Keratinocyte (primary cell): ENCODE results near the gene ADARB2. TPM values are rescaled to one million over a fixed set of nuclear protein-coding genes. Genes with fewer than 3 reads are reported as not detected.

Source experiments
- DNase-seq: peaks from one replicate; pipeline ENCODE4 v3.0.0-alpha.2; 2011; ENCODE audit warnings: low read depth, missing footprints, low spot score
- FAIRE-seq: peaks from 2 replicates; lab custom pipeline; 2011; peaks lifted over from hg19 to GRCh38; lab: Jason Lieb, UNC
- H2AFZ ChIP-seq: 2 replicates; pipeline ENCODE4 v1.6.0; 2012; ENCODE audit warnings: low read length, control low read depth, inconsistent platforms; ENCODE audit not compliant: control insufficient read depth
- H3K27ac ChIP-seq: 2 replicates; pipeline ENCODE4 v1.5.1; 2011; ENCODE audit warnings: low read length; ENCODE audit not compliant: control insufficient read depth, insufficient read depth
- H3K27me3 ChIP-seq: 3 replicates; pipeline ENCODE4 v1.6.0; 2011; ENCODE audit warnings: low read length; ENCODE audit not compliant: control insufficient read depth, insufficient read depth; ENCODE audit errors: extremely low read depth
- H3K36me3 ChIP-seq, 2 experiments: 2 replicates in 1 of 2; 3 replicates in 1 of 2; pipeline ENCODE4 v1.5.1; 2011; ENCODE audit warnings: low read length in 2 of 2, mild to moderate bottlenecking in 1 of 2; ENCODE audit not compliant: control insufficient read depth in 2 of 2, insufficient read depth in 2 of 2; ENCODE audit errors: extremely low read depth in 1 of 2
- H3K4me1 ChIP-seq: 3 replicates; pipeline ENCODE4 v1.5.1; 2011; ENCODE audit warnings: low read length; ENCODE audit not compliant: control insufficient read depth, insufficient read depth; ENCODE audit errors: extremely low read depth
- H3K4me2 ChIP-seq: 3 replicates; pipeline ENCODE4 v1.6.0; 2011; ENCODE audit warnings: low read depth, low read length; ENCODE audit not compliant: control insufficient read depth, insufficient read depth; ENCODE audit errors: extremely low read depth
- H3K4me3 ChIP-seq, 3 experiments: fragments of 200-600 bp in 1 of 3; sonication (generic) in 1 of 3; 2 replicates in 2 of 3; 3 replicates in 1 of 3; pipeline ENCODE4 v1.5.1; 2011 to 2016; ENCODE audit warnings: low read length in 3 of 3, mild to moderate bottlenecking in 3 of 3, control low read depth in 2 of 3, inconsistent platforms in 1 of 3, low read depth in 1 of 3, mixed read lengths in 1 of 3, mixed run types in 1 of 3, moderate library complexity in 1 of 3; ENCODE audit not compliant: control insufficient read depth in 2 of 3, insufficient read depth in 2 of 3; ENCODE audit errors: extremely low read depth in 1 of 3
- H3K79me2 ChIP-seq: 2 replicates; pipeline ENCODE4 v1.6.0; 2012; ENCODE audit warnings: low read length; ENCODE audit not compliant: control insufficient read depth, insufficient read depth
- H3K9ac ChIP-seq: 3 replicates; pipeline ENCODE4 v1.6.0; 2011; ENCODE audit warnings: low read length; ENCODE audit not compliant: control insufficient read depth, insufficient read depth; ENCODE audit errors: extremely low read depth
- H3K9me1 ChIP-seq: 3 replicates; pipeline ENCODE4 v1.6.0; 2011; ENCODE audit warnings: low read length; ENCODE audit not compliant: control insufficient read depth, insufficient read depth; ENCODE audit errors: extremely low read depth
- H3K9me3 ChIP-seq: 2 replicates; pipeline ENCODE4 v1.5.1; 2012; ENCODE audit warnings: low read depth, low read length; ENCODE audit not compliant: control insufficient read depth
- H4K20me1 ChIP-seq: 3 replicates; pipeline ENCODE4 v1.6.0; 2011; ENCODE audit warnings: low read length; ENCODE audit not compliant: control insufficient read depth, insufficient read depth; ENCODE audit errors: extremely low read depth
- CTCF ChIP-seq, 3 experiments: IDR thresholded peaks in 1 of 3; conservative IDR thresholded peaks in 1 of 3; optimal IDR thresholded peaks in 1 of 3; 2 replicates in 2 of 3; 3 replicates in 1 of 3; pipeline versions ENCODE3 to v1.5.1; 2011; ENCODE audit warnings: low read length in 3 of 3, mild to moderate bottlenecking in 3 of 3, moderate library complexity in 2 of 3, control low read depth in 1 of 3, inconsistent platforms in 1 of 3; ENCODE audit not compliant: insufficient read depth in 2 of 3; ENCODE audit errors: extremely low read depth in 1 of 3
- EZH2 ChIP-seq: IDR thresholded peaks from one replicate; pipeline ENCODE4 v1.6.1; 2012; ENCODE audit warnings: inconsistent platforms, mild to moderate bottlenecking, low read length, moderate library complexity
- dilution Hi-C: fragments of 300-500 bp; cut with MboI; formaldehyde crosslinking; loops from one replicate; pipeline ENCODE4 v1.7.0; 2020; ENCODE audit warnings: low sequenced_read_pairs; ENCODE audit not compliant: extremely low pct_ligation_motif_present
- polyA plus RNA-seq, 5 experiments: library from polyadenylated mRNA; depleted of rRNA in 3 of 5; stranded (reverse) in 3 of 5; stranded (forward) in 1 of 5; unstranded in 1 of 5; fragments of >200 nt; gene quantifications; 1 replicate in 1 of 5; 2 replicates in 3 of 5; 3 replicates in 1 of 5; pipeline versions ENCODE4 v1.2.1 to v1.2.3, GENCODE V29; 2011 to 2012; ENCODE audit warnings: missing spikeins in 2 of 5, low read depth in 1 of 5, low replicate concordance in 1 of 5

The ADARB2 gene
- polyA plus RNA-seq, 1 donor (not counting 4 experiments of a cell fraction or from before 2014, with no cell fraction given): not detected

GRCh38 chr10:1170867-1171180, 566.5 kb downstream of the ADARB2 start:
- Histone ChIP-seq H2AFZ (no peak overlapping the region), H3K9ac (no peak overlapping the region), H3K27ac (no peak overlapping the region), H3K4me1 (no peaks in the 10 kb centered on the region), H3K9me3 (no peaks in the 10 kb centered on the region), H3K4me3 (no peak overlapping the region), H4K20me1 (no peaks in the 10 kb centered on the region), H3K4me2 (no peak overlapping the region), H3K27me3 (no peaks in the 10 kb centered on the region), H3K9me1 (no peaks in the 10 kb centered on the region), H3K36me3 (no peaks in the 10 kb centered on the region), H3K79me2 (no peaks in the 10 kb centered on the region)
- FAIRE-seq (no peak), DNase-seq (no peak)
- TF ChIP-seq EZH2 (no peak), CTCF (optimal IDR thresholded peaks at IDR 0.05 in 1 of 3, IDR thresholded peaks at IDR 0.05 in 1 of 3, conservative IDR thresholded peaks at IDR 0.05 in 1 of 3; ENCODE audit: extremely low read depth in 1 of 3, insufficient read depth in 2 of 3, low read length in 3 of 3) (no peak)
- dilution Hi-C loops: no loop called here

- Histone ChIP-seq H3K9ac (no peak overlapping the region), H3K27ac (no peak overlapping the region), H3K4me2 (no peak overlapping the region), H2AFZ (no peak overlapping the region), H3K4me1 (no peaks in the 10 kb centered on the region), H3K4me3 (no peak overlapping the region), H3K36me3 (no peaks in the 10 kb centered on the region), H3K9me3 (no peaks in the 10 kb centered on the region), H4K20me1 (no peaks in the 10 kb centered on the region), H3K79me2 (no peaks in the 10 kb centered on the region), H3K9me1 (no peaks in the 10 kb centered on the region), H3K27me3 (no peaks in the 10 kb centered on the region)
- dilution Hi-C loops: no loop called here
- DNase-seq (no peak), FAIRE-seq (no peak)
- TF ChIP-seq EZH2 (no peak), CTCF (optimal IDR thresholded peaks at IDR 0.05 in 1 of 3, IDR thresholded peaks at IDR 0.05 in 1 of 3, conservative IDR thresholded peaks at IDR 0.05 in 1 of 3; ENCODE audit: extremely low read depth in 1 of 3, insufficient read depth in 2 of 3, low read length in 3 of 3) (no peak)
Measured at GRCh38 chr10:1169981-1170866, 567.1 kb downstream of the ADARB2 start.
